ENCODE measurements around the gene KLHL42.

DNA sequence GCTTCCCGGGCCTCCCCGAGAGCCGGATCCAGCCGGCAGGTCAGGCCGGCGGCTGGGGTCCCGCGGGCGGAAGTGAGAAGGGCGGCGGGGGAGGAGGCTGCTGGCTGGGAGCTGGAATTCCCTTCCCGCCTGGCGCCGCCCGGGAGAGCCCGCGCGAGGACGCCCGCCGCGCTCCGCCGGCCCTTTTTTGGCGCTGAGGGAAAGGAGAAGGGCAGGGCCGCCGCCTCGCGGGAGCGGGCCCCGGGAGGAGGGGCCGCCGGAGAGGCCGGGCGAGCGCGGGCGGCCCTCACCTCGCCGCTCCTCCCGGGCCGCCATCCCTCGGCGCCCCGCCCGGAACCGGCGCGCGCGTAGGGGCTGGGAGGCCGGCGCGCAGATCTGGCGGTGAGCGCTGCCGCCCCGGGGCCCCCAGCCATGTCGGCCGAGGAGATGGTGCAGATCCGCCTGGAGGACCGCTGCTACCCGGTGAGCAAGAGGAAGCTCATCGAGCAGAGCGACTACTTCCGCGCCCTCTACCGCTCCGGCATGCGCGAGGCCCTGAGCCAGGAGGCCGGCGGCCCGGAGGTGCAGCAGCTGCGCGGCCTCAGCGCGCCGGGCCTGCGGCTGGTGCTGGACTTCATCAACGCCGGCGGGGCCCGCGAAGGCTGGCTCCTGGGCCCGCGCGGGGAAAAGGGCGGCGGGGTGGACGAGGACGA is at the start of gene KLHL42, which contains the start of gene MANSC4:
- TF ChIP-seq, protein P1, sequence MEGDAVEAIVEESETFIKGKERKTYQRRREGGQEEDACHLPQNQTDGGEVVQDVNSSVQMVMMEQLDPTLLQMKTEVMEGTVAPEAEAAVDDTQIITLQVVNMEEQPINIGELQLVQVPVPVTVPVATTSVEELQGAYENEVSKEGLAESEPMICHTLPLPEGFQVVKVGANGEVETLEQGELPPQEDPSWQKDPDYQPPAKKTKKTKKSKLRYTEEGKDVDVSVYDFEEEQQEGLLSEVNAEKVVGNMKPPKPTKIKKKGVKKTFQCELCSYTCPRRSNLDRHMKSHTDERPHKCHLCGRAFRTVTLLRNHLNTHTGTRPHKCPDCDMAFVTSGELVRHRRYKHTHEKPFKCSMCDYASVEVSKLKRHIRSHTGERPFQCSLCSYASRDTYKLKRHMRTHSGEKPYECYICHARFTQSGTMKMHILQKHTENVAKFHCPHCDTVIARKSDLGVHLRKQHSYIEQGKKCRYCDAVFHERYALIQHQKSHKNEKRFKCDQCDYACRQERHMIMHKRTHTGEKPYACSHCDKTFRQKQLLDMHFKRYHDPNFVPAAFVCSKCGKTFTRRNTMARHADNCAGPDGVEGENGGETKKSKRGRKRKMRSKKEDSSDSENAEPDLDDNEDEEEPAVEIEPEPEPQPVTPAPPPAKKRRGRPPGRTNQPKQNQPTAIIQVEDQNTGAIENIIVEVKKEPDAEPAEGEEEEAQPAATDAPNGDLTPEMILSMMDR (IDR thresholded peaks at IDR 0.05): peak in 3 of 6 experiments; percentile 11 to 33 (median 13)
- no peak for TF ChIP-seq POLR2AphosphoS5 (IDR thresholded peaks at IDR 0.05)
- TF ChIP-seq POLR2A (IDR thresholded peaks at IDR 0.05): peak in 1 of 4 donors; percentile 61
- TF ChIP-seq EP300 (IDR thresholded peaks at IDR 0.05): no peak

Measured in upper lobe of left lung (tissue), 4 donors.